Lung (tissue), 12 donors: ENCODE data around the gene GNAT1. TPM values are rescaled to one million over a fixed set of nuclear protein-coding genes. Genes with fewer than 3 reads are reported as not detected.

Experiments
- ATAC-seq: fragments of 200-7000 bp; cut with Tn5 transposase; one replicate; pipeline ENCODE4 v1.9.1; 2020; ENCODE audit warnings: moderate number of reproducible peaks; ENCODE audit not compliant: insufficient read depth, low FRiP score
- DNase-seq, 3 donors: peaks; one replicate each; pipeline ENCODE4 v3.0.0-alpha.2; 2013 to 2017
- H3K27ac ChIP-seq, 2 donors: one replicate each; pipeline ENCODE4 v1.5.1; 2013; ENCODE audit warnings: mild to moderate bottlenecking in 2 of 2, moderate library complexity in 2 of 2, control low read depth in 1 of 2, inconsistent platforms in 1 of 2, low read depth in 1 of 2, low read length in 1 of 2
- H3K27me3 ChIP-seq, 3 donors: one replicate each; pipeline ENCODE4 v1.5.1; 2013; ENCODE audit warnings: low read length in 2 of 3; ENCODE audit not compliant: control insufficient read depth in 3 of 3, insufficient read depth in 3 of 3
- H3K36me3 ChIP-seq, 4 donors: one replicate each; pipeline ENCODE4 v1.5.1; 2013; ENCODE audit warnings: low read length in 4 of 4, mild to moderate bottlenecking in 1 of 4, moderate library complexity in 1 of 4; ENCODE audit not compliant: control insufficient read depth in 4 of 4, insufficient read depth in 4 of 4
- H3K4me1 ChIP-seq, 5 donors: one replicate each; pipeline ENCODE4 v1.5.1; 2013; ENCODE audit warnings: low read length in 5 of 5, mild to moderate bottlenecking in 2 of 5, moderate library complexity in 1 of 5; ENCODE audit not compliant: control insufficient read depth in 5 of 5, insufficient read depth in 5 of 5
- H3K4me3 ChIP-seq: one replicate; pipeline ENCODE4 v1.5.1; 2013; ENCODE audit warnings: mild to moderate bottlenecking, control low read depth, moderate library complexity
- H3K9ac ChIP-seq, 2 donors: one replicate each; pipeline ENCODE4 v1.5.1; 2013; ENCODE audit warnings: low read length in 2 of 2, control low read depth in 1 of 2; ENCODE audit not compliant: insufficient read depth in 1 of 2
- H3K9me3 ChIP-seq, 4 donors: one replicate each; pipeline ENCODE4 v1.5.1; 2013; ENCODE audit warnings: low read length in 3 of 4, mild to moderate bottlenecking in 1 of 4, moderate library complexity in 1 of 4; ENCODE audit not compliant: control insufficient read depth in 4 of 4, insufficient read depth in 3 of 4
- WGBS, 2 donors: extraction: QIAGEN DNeasy Blood & Tissue Kit; methylation state at CpG; one replicate each; pipeline ENCODE4 v1.1.7; 2013; 5-methylcytosine and 5-hydroxymethylcytosine counted together
- polyA plus RNA-seq, 2 donors: library from polyadenylated mRNA; stranded (reverse); fragments of 200-250 nt; gene quantifications; one replicate each; pipeline ENCODE4 v1.2.1, GENCODE V29; 2013
- total RNA-seq, 2 donors: library from RNA; depleted of rRNA in 1 of 2; stranded (reverse); fragments of >200 nt in 1 of 2; gene quantifications; one replicate each; pipeline ENCODE4 v1.2.1, GENCODE V29; 2014 to 2021
- TF ChIP-seq, protein P1 (sequence below): IDR thresholded peaks from 2 replicates; pipeline ENCODE4 v1.5.1; 2012; ENCODE audit warnings: mild to moderate bottlenecking; ENCODE audit errors: control extremely low read depth, extremely low read depth
- donor health status: control.
- donor health status: control.
- donor health status: Bipolar disorder and iron deficiency.
- donor health status: healthy.
- donor health status: DM: yes; HTN: yes; CAD: no.

GNAT1 gene
- total and polyA plus RNA-seq, 4 donors: 0.05 to 0.16 TPM; not detected in 2

GRCh38 chr3:50150863-50151686, 40.3 kb upstream of the GNAT1 start:
- Histone ChIP-seq H3K9me3 (no peaks in the 10 kb centered on the region), H3K9ac (no peak overlapping the region), H3K4me1 (peaks cover 0 to 51% (median 13%) of the 10 kb centered on the region in 5 donors), H3K27ac (no peak overlapping the region), H3K4me3 (no peak overlapping the region), H3K36me3 (no peaks in the 10 kb centered on the region), H3K27me3 (no peaks in the 10 kb centered on the region)
- TF ChIP-seq, protein P1, sequence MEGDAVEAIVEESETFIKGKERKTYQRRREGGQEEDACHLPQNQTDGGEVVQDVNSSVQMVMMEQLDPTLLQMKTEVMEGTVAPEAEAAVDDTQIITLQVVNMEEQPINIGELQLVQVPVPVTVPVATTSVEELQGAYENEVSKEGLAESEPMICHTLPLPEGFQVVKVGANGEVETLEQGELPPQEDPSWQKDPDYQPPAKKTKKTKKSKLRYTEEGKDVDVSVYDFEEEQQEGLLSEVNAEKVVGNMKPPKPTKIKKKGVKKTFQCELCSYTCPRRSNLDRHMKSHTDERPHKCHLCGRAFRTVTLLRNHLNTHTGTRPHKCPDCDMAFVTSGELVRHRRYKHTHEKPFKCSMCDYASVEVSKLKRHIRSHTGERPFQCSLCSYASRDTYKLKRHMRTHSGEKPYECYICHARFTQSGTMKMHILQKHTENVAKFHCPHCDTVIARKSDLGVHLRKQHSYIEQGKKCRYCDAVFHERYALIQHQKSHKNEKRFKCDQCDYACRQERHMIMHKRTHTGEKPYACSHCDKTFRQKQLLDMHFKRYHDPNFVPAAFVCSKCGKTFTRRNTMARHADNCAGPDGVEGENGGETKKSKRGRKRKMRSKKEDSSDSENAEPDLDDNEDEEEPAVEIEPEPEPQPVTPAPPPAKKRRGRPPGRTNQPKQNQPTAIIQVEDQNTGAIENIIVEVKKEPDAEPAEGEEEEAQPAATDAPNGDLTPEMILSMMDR: no peak
- DNase-seq (peak; percentile 60 to 76 (median 69)), ATAC-seq (no peak)
- 81 to 83% methylated on average over 18 of the region's 18 CpGs for WGBS, 2 donors

GRCh38 chr3:50151728-50152127, 39.7 kb upstream of the GNAT1 start:
- Histone ChIP-seq H3K27me3 (no peaks in the 10 kb centered on the region), H3K4me1 (peaks cover 0 to 58% (median 13%) of the 10 kb centered on the region in 5 donors), H3K4me3 (no peak overlapping the region), H3K9me3 (no peaks in the 10 kb centered on the region), H3K36me3 (no peaks in the 10 kb centered on the region), H3K27ac (no peak overlapping the region), H3K9ac (no peak overlapping the region)
- TF ChIP-seq, protein P1: no peak
- no peak for DNase-seq
- ATAC-seq: no peak
- 70 to 77% methylated on average over 5 of the region's 5 CpGs for WGBS, 2 donors

- H3K36me3 ChIP-seq: no peaks in the 10 kb centered on the region
- ATAC-seq (no peak), DNase-seq (no peak)
- 48 to 52% methylated on average over 9 of the region's 9 CpGs for WGBS, 2 donors
- H3K4me3 ChIP-seq: no peak overlapping the region
- no peaks in the 10 kb centered on the region for H3K27me3 ChIP-seq
- TF ChIP-seq, protein P1: no peak
- H3K27ac ChIP-seq: no peak overlapping the region
- H3K4me1 ChIP-seq: peaks cover 0 to 62% (median 15%) of the 10 kb centered on the region in 5 donors
- no peak overlapping the region for H3K9ac ChIP-seq
- no peaks in the 10 kb centered on the region for H3K9me3 ChIP-seq
Measured at GRCh38 chr3:50153782-50154475, 37.5 kb upstream of the GNAT1 start.
